Tibial artery (tissue), 4 donors: ENCODE data around the gene LRRFIP1.

ENCODE experiments used
- DNase-seq, 2 donors: peaks; one replicate each; pipeline ENCODE4 v3.0.0-alpha.2; 2019
- H3K27ac ChIP-seq, 2 donors: fragments of 200-600 bp; sonication (generic) in 1 of 2; 1 replicate in 1 of 2; 2 replicates in 1 of 2; pipeline ENCODE4 v1.5.1; 2018 to 2019; ENCODE audit warnings: mild to moderate bottlenecking in 1 of 2
- H3K27me3 ChIP-seq, 2 donors: fragments of 200-600 bp; sonication (generic) in 1 of 2; one replicate each; pipeline versions ENCODE4 v1.5.1 to v1.6.0; 2016 to 2019
- H3K36me3 ChIP-seq, 3 donors: fragments of 200-600 bp; sonication (generic) in 2 of 3; one replicate each; pipeline ENCODE4 v1.5.1; 2016 to 2019; ENCODE audit warnings: mild to moderate bottlenecking in 2 of 3
- H3K4me1 ChIP-seq, 4 donors: fragments of 200-600 bp; sonication (generic) in 2 of 4; 1 replicate in 3 of 4; 2 replicates in 1 of 4; pipeline ENCODE4 v1.5.1; 2016 to 2019
- H3K4me3 ChIP-seq, 2 donors: fragments of 200-600 bp; sonication (generic) in 1 of 2; 1 replicate in 1 of 2; 2 replicates in 1 of 2; pipeline ENCODE4 v1.5.1; 2018 to 2019; ENCODE audit warnings: mild to moderate bottlenecking in 2 of 2
- H3K9me3 ChIP-seq, 3 donors: fragments of 200-600 bp; sonication (generic) in 1 of 3; one replicate each; pipeline ENCODE4 v1.5.1; 2016 to 2019
- intact Hi-C: fragments of 100-400 bp; cut with DNase I; formaldehyde crosslinking; loops from one replicate; pipeline ENCODE4 v1.15.0; 2023; ENCODE audit warnings: low total_unique reads
- TF ChIP-seq, protein P1 (sequence below), 2 experiments: fragments of 200-600 bp in 1 of 2; fragments of 450-650 bp in 1 of 2; IDR thresholded peaks; one replicate each; pipeline ENCODE4 v1.5.1; 2017 to 2019; ENCODE audit warnings: antibody characterized with exemption in 2 of 2, mild to moderate bottlenecking in 1 of 2, moderate library complexity in 1 of 2

LRRFIP1 gene

DNA sequence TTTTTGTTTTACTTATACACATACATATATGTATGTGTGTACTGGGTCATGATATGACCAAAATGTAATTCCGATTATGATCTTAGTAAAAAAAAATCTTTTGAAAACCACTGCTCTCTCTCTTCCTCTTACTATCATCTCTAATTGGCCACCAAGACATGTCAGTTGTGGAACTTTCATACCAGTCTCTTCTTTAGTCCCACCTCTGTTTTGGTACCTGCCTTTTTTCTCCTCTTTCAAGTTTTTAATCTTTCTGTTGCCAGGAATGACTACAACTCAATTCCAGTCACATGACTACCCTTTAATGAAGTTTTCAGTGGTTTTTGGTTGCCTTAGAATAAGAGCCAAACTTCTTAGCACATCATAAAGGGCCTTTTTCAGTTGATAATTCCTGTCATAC, 188.2 kb downstream of the LRRFIP1 start:
- Histone ChIP-seq H3K4me3 (no peak overlapping the region), H3K27ac (no peak overlapping the region), H3K27me3 (no peaks in the 10 kb centered on the region), H3K4me1 (no peaks in the 10 kb centered on the region), H3K36me3 (no peaks in the 10 kb centered on the region), H3K9me3 (no peaks in the 10 kb centered on the region)
- intact Hi-C loops: no loop called here
- DNase-seq: no peak
- TF ChIP-seq, protein P1, sequence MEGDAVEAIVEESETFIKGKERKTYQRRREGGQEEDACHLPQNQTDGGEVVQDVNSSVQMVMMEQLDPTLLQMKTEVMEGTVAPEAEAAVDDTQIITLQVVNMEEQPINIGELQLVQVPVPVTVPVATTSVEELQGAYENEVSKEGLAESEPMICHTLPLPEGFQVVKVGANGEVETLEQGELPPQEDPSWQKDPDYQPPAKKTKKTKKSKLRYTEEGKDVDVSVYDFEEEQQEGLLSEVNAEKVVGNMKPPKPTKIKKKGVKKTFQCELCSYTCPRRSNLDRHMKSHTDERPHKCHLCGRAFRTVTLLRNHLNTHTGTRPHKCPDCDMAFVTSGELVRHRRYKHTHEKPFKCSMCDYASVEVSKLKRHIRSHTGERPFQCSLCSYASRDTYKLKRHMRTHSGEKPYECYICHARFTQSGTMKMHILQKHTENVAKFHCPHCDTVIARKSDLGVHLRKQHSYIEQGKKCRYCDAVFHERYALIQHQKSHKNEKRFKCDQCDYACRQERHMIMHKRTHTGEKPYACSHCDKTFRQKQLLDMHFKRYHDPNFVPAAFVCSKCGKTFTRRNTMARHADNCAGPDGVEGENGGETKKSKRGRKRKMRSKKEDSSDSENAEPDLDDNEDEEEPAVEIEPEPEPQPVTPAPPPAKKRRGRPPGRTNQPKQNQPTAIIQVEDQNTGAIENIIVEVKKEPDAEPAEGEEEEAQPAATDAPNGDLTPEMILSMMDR (IDR thresholded peaks at IDR 0.05): no peak

DNA sequence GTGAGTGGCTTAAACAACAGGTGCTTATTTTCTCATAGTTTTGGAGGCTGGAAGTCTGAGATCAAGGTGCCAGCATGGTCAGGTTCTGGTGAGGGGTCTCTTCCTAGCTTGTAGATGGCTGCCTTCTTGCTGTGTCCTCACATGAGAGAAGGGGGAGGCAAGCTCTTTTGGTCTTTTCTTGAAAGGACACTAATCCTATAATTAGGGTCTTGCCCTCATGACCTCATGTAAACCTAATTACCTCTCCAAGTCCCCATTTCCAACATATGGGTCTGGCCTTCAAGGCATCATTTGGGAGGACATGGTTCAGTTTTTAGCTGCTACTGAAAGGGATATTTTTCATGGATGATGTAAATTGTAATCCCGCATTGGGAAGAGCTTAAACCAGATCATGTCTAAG, 189.1 kb downstream of the LRRFIP1 start:
- Histone ChIP-seq H3K27me3 (no peaks in the 10 kb centered on the region), H3K9me3 (no peaks in the 10 kb centered on the region), H3K27ac (no peak overlapping the region), H3K4me3 (no peak overlapping the region), H3K4me1 (no peaks in the 10 kb centered on the region), H3K36me3 (no peaks in the 10 kb centered on the region)
- no peak for DNase-seq
- TF ChIP-seq, protein P1 (IDR thresholded peaks at IDR 0.05): no peak
- intact Hi-C loops: no loop called here

DNA sequence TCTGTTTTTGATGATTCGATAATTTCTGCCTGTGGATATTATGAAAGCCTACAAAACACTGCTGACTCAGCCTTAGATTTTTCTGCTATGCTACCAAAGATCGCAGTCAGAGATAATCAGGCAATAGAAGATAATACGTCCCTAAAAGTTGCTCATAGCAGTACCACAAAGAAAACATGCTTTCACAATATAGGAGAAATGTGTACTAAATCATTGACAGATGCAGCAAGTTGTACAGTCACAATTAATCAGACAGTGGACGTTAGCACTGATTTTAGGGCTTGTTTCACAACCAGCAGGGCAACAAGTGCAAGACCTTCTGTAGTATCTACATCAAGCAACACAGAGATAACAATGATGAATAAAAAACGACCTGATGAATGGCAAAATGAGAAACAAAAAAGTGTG, 190.7 kb downstream of the LRRFIP1 start:
- no peak for DNase-seq
- TF ChIP-seq, protein P1 (IDR thresholded peaks at IDR 0.05): no peak
- intact Hi-C loops: no loop called here
- H3K27ac ChIP-seq: no peak overlapping the region
- H3K36me3 ChIP-seq: no peaks in the 10 kb centered on the region
- no peak overlapping the region for H3K4me3 ChIP-seq
- no peaks in the 10 kb centered on the region for H3K27me3 ChIP-seq
- no peaks in the 10 kb centered on the region for H3K9me3 ChIP-seq
- no peaks in the 10 kb centered on the region for H3K4me1 ChIP-seq

DNA sequence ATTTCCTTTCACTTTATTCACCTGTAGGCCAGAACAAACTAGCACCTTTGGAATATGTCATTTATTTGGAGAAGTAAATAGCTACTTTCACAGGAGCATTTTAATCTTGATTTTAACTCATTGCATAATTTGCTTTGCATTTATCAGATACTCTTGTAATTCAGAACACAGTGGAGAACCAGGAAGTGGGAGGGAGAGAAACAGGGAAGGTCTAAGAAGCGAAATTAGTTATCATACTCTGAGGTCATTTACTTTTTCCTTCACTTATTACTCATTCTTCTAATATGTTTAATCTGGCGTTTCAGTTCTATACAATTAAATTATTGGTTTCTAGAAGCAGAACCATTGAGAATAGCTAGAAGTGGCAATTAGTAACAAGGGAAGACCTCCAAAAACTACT, 191.8 kb downstream of the LRRFIP1 start:
- no peak overlapping the region for H3K4me3 ChIP-seq
- H3K9me3 ChIP-seq: no peaks in the 10 kb centered on the region
- no peaks in the 10 kb centered on the region for H3K36me3 ChIP-seq

DNA sequence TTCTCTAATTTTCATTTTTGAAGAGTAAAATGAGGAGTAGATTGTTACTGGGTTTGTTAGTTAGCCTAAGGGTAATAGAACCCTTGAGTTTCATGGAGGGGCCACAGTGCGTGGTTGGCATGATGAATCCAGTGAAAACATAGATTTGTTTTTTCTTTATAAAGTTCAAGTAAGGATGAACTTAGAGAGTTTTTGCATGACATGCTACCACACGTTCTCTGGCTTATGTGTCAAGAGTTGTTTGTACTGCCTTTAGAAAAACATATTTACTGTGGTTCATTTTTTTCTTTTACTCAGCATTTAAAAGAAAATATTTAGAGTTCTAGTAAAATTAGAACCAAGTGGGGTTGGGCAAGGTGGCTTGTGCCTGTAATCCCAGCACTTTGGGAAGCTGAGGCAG, 193.0 kb downstream of the LRRFIP1 start:
- TF ChIP-seq, protein P1 (IDR thresholded peaks at IDR 0.05): no peak
- intact Hi-C loops: no loop called here
- no peaks in the 10 kb centered on the region for H3K9me3 ChIP-seq
- H3K4me3 ChIP-seq: no peak overlapping the region
- no peak overlapping the region for H3K27ac ChIP-seq
- no peaks in the 10 kb centered on the region for H3K36me3 ChIP-seq
- no peaks in the 10 kb centered on the region for H3K27me3 ChIP-seq
- no peaks in the 10 kb centered on the region for H3K4me1 ChIP-seq
- DNase-seq: no peak

More for the DNA sequence above, 191.8 kb downstream of the LRRFIP1 start:
- TF ChIP-seq, protein P1 (IDR thresholded peaks at IDR 0.05): no peak
- Histone ChIP-seq H3K27me3 (no peaks in the 10 kb centered on the region), H3K4me1 (no peaks in the 10 kb centered on the region), H3K27ac (no peak overlapping the region)
- intact Hi-C loops: no loop called here
- DNase-seq: no peak

DNA sequence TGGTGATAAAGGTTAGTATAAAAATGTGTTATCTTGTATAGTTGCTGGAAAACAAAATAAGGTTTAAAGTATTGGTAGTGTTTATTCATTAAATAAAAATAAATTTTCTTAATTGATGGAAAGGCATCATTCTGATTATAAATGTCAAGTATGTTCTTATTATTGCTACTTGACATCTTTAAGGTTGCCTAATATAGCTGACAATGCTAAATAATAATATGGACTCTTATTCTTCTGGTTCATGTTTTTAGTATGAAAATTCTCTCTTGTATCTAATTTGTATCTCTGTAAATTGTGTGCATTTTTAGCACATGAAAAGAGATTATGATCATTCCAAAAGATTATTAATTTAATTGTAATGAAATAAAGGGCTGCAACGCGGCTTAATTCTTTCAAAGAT, 196.2 kb downstream of the LRRFIP1 start:
- Histone ChIP-seq H3K4me3 (no peak overlapping the region), H3K4me1 (no peaks in the 10 kb centered on the region), H3K27me3 (no peaks in the 10 kb centered on the region), H3K27ac (no peak overlapping the region), H3K36me3 (no peaks in the 10 kb centered on the region), H3K9me3 (no peaks in the 10 kb centered on the region)
- intact Hi-C loops: no loop called here
- DNase-seq: no peak
- TF ChIP-seq, protein P1 (IDR thresholded peaks at IDR 0.05): no peak
